SK-N-MC (cell line): ENCODE data around the gene STK32B.
"Not testable (repeated sequence)": the region's sequence is repeated elsewhere in the genome, so short reads cannot be mapped to it uniquely, and the experiment has no call there.

ENCODE experiments used
- DNase-seq: peaks from one replicate; pipeline ENCODE4 v3.0.0-alpha.2; 2011; ENCODE audit warnings: low read depth, low spot score
- H3K27ac ChIP-seq: fragments of 200-600 bp; sonication (generic); 2 replicates; pipeline ENCODE4 v1.5.1; 2016; ENCODE audit warnings: mixed run types
- H3K36me3 ChIP-seq: fragments of 200-600 bp; sonication (generic); 2 replicates; pipeline ENCODE4 v1.6.1; 2017; ENCODE audit warnings: antibody characterized with exemption, low read length, mixed read lengths; ENCODE audit not compliant: insufficient read depth
- H3K4me3 ChIP-seq: fragments of 200-600 bp; sonication (generic); 2 replicates; pipeline ENCODE4 v1.5.1; 2016
- H3K9ac ChIP-seq: fragments of 200-600 bp; sonication (generic); 2 replicates; pipeline ENCODE4 v1.8.0; 2017; ENCODE audit warnings: mixed run types, mixed read lengths; ENCODE audit not compliant: insufficient read length
- H3K9me3 ChIP-seq: fragments of 200-600 bp; sonication (generic); 2 replicates; pipeline ENCODE4 v1.6.1; 2017; ENCODE audit warnings: low read depth, mild to moderate bottlenecking, antibody characterized with exemption, low read length, moderate library complexity, mixed read lengths
- EZH2 ChIP-seq: fragments of 200-600 bp; sonication (generic); IDR thresholded peaks from one replicate; pipeline ENCODE4 v1.6.1; 2017; ENCODE audit warnings: antibody characterized with exemption
- FOXP2 ChIP-seq: optimal IDR thresholded peaks from 2 replicates; pipeline ENCODE3; 2011; ENCODE audit warnings: mild to moderate bottlenecking, moderate library complexity; ENCODE audit not compliant: insufficient read depth; ENCODE audit errors: extremely low read length, control extremely low read depth
- POLR2AphosphoS5 ChIP-seq: IDR thresholded peaks from 2 replicates; pipeline ENCODE4 v1.6.1; 2012; ENCODE audit warnings: mild to moderate bottlenecking, low read depth, low read length, borderline replicate concordance

STK32B gene

DNA sequence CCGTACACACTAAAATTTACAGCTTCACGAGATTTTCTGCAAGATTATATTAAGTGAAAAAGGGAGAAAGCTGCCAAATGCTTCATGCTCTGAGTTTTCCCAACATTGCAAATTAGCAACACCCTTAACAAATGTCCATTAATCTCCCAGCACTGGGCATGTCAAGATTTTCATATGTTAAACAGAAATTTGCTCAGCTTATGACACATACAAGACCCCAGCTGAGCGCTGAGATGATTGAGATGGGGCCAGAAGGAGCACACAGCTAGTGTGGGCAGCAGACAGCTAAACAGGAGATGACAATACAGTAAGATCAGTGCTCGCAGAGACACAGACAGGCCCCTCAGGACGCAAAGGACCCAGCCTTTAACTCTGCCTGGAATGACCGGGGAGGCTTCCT, 208.8 kb downstream of the STK32B start:
- Histone ChIP-seq H3K27ac (no peak overlapping the region), H3K9ac (no peak overlapping the region), H3K9me3 (no peaks in the 10 kb centered on the region), H3K36me3 (no peaks in the 10 kb centered on the region), H3K4me3 (no peak overlapping the region)
- DNase-seq: no peak
- TF ChIP-seq EZH2 (no peak), FOXP2 (no peak), POLR2AphosphoS5 (no peak)

DNA sequence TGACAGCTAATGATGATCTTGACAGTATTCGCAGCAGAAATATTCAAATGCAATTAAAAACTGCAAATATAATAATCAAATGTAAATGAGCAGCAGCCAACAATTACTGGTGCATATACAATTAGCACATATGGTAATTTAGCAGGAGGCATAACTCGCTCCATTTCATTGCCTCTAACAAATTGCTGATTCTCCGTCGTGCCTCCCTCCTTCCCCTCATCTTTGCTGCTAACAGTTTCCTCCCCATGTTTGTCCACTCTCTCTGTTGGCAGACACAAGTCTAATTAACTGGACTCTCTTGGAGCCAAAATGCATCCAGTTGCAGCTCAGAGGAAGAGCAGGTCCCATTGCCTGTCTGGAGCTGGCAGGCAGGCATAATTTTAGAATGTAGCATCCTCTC, 210.6 kb downstream of the STK32B start:
- no peak overlapping the region for H3K27ac ChIP-seq
- no peak for TF ChIP-seq FOXP2
- no peak for TF ChIP-seq POLR2AphosphoS5
- no peak for TF ChIP-seq EZH2
- no peaks in the 10 kb centered on the region for H3K9me3 ChIP-seq
- no peaks in the 10 kb centered on the region for H3K36me3 ChIP-seq
- DNase-seq: no peak
- no peak overlapping the region for H3K4me3 ChIP-seq
- H3K9ac ChIP-seq: no peak overlapping the region

DNA sequence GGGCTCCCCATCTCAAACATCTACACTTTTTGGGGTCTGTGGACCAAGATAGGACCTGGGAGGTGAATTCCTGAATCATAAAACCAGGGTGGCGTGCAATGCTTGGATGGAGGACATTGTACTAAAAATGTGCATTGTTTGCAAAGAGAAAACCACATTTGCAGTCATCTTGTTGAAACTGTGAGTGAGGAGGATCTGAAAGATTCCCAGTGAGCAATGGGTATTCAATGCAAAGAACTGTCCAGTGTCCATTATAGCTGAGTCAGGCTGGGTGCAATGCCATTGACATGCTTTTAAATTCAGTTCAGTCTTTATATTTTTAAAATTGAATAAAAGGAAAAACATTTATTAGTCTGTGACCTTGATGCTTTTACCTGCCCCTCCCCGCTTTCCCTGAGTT, 215.7 kb downstream of the STK32B start:
- TF ChIP-seq POLR2AphosphoS5 (no peak), FOXP2 (no peak), EZH2 (no peak)
- H3K27ac ChIP-seq: no peak overlapping the region
- H3K4me3 ChIP-seq: no peak overlapping the region
- no peak overlapping the region for H3K9ac ChIP-seq
- H3K9me3 ChIP-seq: no peaks in the 10 kb centered on the region
- no peaks in the 10 kb centered on the region for H3K36me3 ChIP-seq
- DNase-seq: no peak

DNA sequence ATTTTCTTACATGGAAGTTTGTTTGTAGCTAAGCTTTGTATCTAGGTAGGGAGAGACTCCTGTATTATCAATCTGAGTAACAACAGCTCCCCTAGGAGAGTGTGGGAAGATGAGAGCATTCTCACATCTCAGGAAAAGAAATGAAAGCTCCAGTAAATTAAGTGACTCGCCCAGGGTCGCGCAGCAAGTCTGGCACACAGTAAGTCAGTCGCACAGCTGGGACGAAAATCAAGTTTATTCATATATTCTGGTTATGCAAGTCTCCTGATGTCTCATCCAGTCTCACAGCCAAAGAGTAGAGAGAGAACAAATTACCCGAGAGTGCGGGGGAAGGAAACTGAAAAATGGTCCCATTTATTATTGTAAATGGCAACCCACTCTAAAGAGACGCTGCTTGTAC, 216.1 kb downstream of the STK32B start:
- Histone ChIP-seq H3K9me3 (no peaks in the 10 kb centered on the region), H3K4me3 (no peak overlapping the region), H3K27ac (no peak overlapping the region), H3K9ac (no peak overlapping the region), H3K36me3 (no peaks in the 10 kb centered on the region)
- TF ChIP-seq EZH2 (no peak), POLR2AphosphoS5 (no peak), FOXP2 (no peak)
- no peak for DNase-seq

DNA sequence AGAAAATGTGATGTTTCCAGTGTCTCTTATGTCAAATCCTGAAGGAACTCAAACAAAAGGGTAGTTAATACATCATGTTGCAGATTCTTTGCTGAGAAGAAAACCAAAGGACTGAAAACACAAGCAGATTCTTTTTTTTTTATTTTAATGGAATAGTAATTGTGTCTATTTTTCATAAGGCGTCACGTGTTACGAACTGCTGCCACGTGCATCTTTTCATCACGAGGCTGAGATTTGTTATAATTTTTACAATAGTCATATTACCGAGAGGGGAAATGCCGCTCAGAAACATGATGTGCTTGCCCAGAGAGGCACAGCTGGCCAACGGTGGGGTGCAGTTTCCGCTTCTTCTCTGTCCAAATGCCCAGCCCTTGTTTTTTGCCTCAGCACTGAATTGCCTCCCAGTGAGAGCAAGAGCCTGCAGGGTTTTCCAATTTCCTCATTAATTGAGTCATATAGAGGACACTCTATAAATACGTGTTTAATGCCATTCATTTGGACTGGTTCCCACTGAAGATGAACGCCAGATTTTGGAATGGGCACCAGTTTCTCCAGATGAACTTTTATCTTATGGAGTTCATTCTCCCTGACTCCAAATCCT, 225.3 kb downstream of the STK32B start:
- Histone ChIP-seq H3K36me3 (no peaks in the 10 kb centered on the region), H3K9me3 (no peaks in the 10 kb centered on the region), H3K4me3 (no peak overlapping the region), H3K27ac (no peak overlapping the region), H3K9ac (no peak overlapping the region)
- no peak for DNase-seq
- TF ChIP-seq EZH2: no peak
- TF ChIP-seq FOXP2: no peak
- TF ChIP-seq POLR2AphosphoS5: no peak

DNA sequence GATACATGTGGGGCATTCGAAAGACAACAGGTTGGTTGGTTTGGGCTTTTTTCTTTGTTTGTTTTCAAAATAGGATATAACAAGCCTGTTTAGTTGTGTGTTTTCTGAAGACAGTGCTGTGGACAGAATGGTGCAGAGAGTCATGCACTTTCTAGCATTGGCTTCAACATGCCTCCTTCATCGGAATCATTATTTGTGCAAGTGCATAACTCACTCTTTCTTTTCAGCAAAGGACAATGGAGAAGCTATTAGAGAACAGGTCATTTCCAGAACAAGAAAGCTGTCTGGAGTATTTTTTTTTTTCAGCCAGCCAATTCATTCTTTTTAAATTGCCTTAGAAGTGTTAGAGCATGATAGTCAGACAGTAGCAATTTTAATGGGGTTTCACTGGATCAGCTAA, 225.8 kb downstream of the STK32B start:
- Histone ChIP-seq H3K27ac (no peak overlapping the region), H3K36me3 (no peaks in the 10 kb centered on the region), H3K9me3 (no peaks in the 10 kb centered on the region), H3K4me3 (no peak overlapping the region), H3K9ac (no peak overlapping the region)
- no peak for DNase-seq
- no peak for TF ChIP-seq FOXP2
- TF ChIP-seq POLR2AphosphoS5: no peak
- TF ChIP-seq EZH2: no peak

GRCh38 chr4:5278213-5278612, 226.9 kb downstream of the STK32B start:
- no peaks in the 10 kb centered on the region for H3K36me3 ChIP-seq
- no peak overlapping the region for H3K4me3 ChIP-seq
- TF ChIP-seq FOXP2 (no peak), EZH2 (no peak), POLR2AphosphoS5 (no peak)
- H3K9ac ChIP-seq: no peak overlapping the region
- no peaks in the 10 kb centered on the region for H3K9me3 ChIP-seq
- DNase-seq: no peak
- H3K27ac ChIP-seq: no peak overlapping the region

DNA sequence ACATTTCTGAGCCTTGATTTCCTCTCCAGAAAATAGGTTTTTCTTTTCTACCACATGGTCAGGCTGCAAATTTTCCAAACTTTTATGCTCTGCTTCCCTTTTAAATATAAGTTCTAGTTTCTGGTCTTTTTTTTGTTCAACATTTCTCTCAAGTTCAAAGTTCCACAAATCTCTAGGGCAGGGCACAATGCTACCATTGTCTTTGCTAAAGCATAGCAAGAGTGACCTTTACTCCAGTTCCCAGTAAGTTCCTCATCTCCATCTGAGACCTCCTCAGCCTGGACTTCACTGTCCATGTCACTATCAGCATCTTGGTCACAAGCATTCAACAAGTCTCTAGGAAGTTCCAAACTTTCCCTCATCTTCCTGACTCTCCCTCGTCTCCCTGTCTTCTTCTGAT, 228.8 kb downstream of the STK32B start:
- DNase-seq, H3K9me3 ChIP-seq, H3K27ac ChIP-seq, H3K4me3 ChIP-seq, H3K9ac ChIP-seq, H3K36me3 ChIP-seq: not testable (repeated sequence)

GRCh38 chr4:5280828-5281227, 229.5 kb downstream of the STK32B start:
- no peak overlapping the region for H3K27ac ChIP-seq
- no peak for DNase-seq
- TF ChIP-seq FOXP2 (no peak), EZH2 (no peak), POLR2AphosphoS5 (no peak)
- H3K9ac ChIP-seq: no peak overlapping the region
- H3K36me3 ChIP-seq: no peaks in the 10 kb centered on the region
- H3K4me3 ChIP-seq: no peak overlapping the region
- no peaks in the 10 kb centered on the region for H3K9me3 ChIP-seq

DNA sequence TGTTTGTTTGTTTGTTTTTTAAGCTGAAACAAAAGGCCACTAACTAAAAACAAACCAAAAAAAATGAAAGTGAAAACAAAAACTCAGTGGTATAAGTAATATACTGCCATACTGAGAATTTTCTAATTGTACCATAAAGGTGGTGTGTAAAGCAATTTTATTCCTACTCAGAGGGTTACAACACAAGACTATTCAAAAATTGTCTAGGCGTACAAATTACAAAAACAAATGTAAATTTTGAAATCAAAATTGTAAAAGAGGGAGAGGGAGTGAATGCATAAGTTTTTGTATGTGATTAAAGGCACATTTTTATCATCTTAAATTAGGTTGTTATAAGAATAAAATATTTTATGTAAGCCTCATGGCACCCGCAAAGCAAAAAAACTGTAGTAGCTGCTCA, 232.6 kb downstream of the STK32B start:
- Histone ChIP-seq H3K9me3 (no peaks in the 10 kb centered on the region), H3K27ac (no peak overlapping the region), H3K4me3 (no peak overlapping the region), H3K36me3 (no peaks in the 10 kb centered on the region), H3K9ac (no peak overlapping the region)
- TF ChIP-seq POLR2AphosphoS5: no peak
- DNase-seq: no peak
